H9 (cell line): ENCODE data around the gene ERC2. TPM values are rescaled to one million over a fixed set of nuclear protein-coding genes. Genes with fewer than 3 reads are reported as not detected.

Experiments
- DNase-seq: peaks from one replicate; pipeline ENCODE4 v3.0.0-alpha.2; 2017
- H2AFZ ChIP-seq: one replicate; pipeline ENCODE4 v1.6.1; 2013; ENCODE audit warnings: mild to moderate bottlenecking, low read length, control low read depth, moderate library complexity
- H2AK5ac ChIP-seq: 2 replicates; pipeline ENCODE4 v1.6.1; 2013; ENCODE audit warnings: low read length, control low read depth, mixed read lengths; ENCODE audit not compliant: insufficient read length
- H2BK120ac ChIP-seq: one replicate; pipeline ENCODE4 v1.6.1; 2013; ENCODE audit warnings: low read depth, mild to moderate bottlenecking, low read length, control low read depth, inconsistent platforms; ENCODE audit not compliant: poor library complexity, severe bottlenecking
- H2BK12ac ChIP-seq: 2 replicates; pipeline ENCODE4 v1.6.1; 2013; ENCODE audit warnings: low read length, control low read depth, mixed read lengths, low read depth; ENCODE audit not compliant: insufficient read length
- H2BK15ac ChIP-seq: 2 replicates; pipeline ENCODE4 v1.6.1; 2013; ENCODE audit warnings: low read depth, low read length, control low read depth
- H2BK20ac ChIP-seq: one replicate; pipeline ENCODE4 v1.6.1; 2013; ENCODE audit warnings: low read depth, mild to moderate bottlenecking, low read length, control low read depth, inconsistent platforms; ENCODE audit not compliant: poor library complexity, severe bottlenecking
- H2BK5ac ChIP-seq: 2 replicates; pipeline ENCODE4 v1.6.1; 2013; ENCODE audit warnings: low read length, control low read depth, mixed read lengths; ENCODE audit not compliant: insufficient read length
- H3K14ac ChIP-seq: 2 replicates; pipeline ENCODE4 v1.6.1; 2013; ENCODE audit warnings: low read length, control low read depth; ENCODE audit not compliant: insufficient read depth
- H3K18ac ChIP-seq: 2 replicates; pipeline ENCODE4 v1.6.1; 2013; ENCODE audit warnings: low read depth, mild to moderate bottlenecking, mixed read lengths, low read length, control low read depth; ENCODE audit not compliant: insufficient read length
- H3K23ac ChIP-seq: 2 replicates; pipeline ENCODE4 v1.6.1; 2013; ENCODE audit warnings: low read length, control low read depth, mixed read lengths, low read depth; ENCODE audit not compliant: insufficient read length
- H3K23me2 ChIP-seq: 2 replicates; pipeline ENCODE4 v1.6.1; 2013; ENCODE audit warnings: low read depth, mild to moderate bottlenecking, mixed read lengths, low read length, control low read depth; ENCODE audit not compliant: insufficient read length, poor library complexity, severe bottlenecking
- H3K27ac ChIP-seq: 2 replicates; pipeline ENCODE4 v1.5.1; 2013; ENCODE audit warnings: low read length, control low read depth, mixed read lengths, low read depth; ENCODE audit not compliant: insufficient read length
- H3K27me3 ChIP-seq: 2 replicates; pipeline ENCODE4 v1.6.1; 2013; ENCODE audit warnings: low read length, control low read depth, inconsistent platforms; ENCODE audit not compliant: insufficient read depth
- H3K4ac ChIP-seq: 2 replicates; pipeline ENCODE4 v1.6.1; 2013; ENCODE audit warnings: low read depth, mild to moderate bottlenecking, control low read depth, inconsistent platforms, low read length, moderate library complexity
- H3K4me1 ChIP-seq: 2 replicates; pipeline ENCODE4 v1.6.1; 2013; ENCODE audit warnings: low read length, control low read depth, inconsistent platforms; ENCODE audit not compliant: insufficient read depth
- H3K4me2 ChIP-seq: 2 replicates; pipeline ENCODE4 v1.6.1; 2013; ENCODE audit warnings: low read length, control low read depth, mixed read lengths; ENCODE audit not compliant: insufficient read length, insufficient read depth
- H3K56ac ChIP-seq: 2 replicates; pipeline ENCODE4 v1.6.1; 2013; ENCODE audit warnings: low read depth, mild to moderate bottlenecking, mixed read lengths, low read length, control low read depth; ENCODE audit not compliant: insufficient read length
- H3K79me1 ChIP-seq: 2 replicates; pipeline ENCODE4 v1.6.1; 2013; ENCODE audit warnings: low read depth, mild to moderate bottlenecking, moderate library complexity, low read length, control low read depth, inconsistent platforms; ENCODE audit not compliant: insufficient read depth, poor library complexity, severe bottlenecking
- H3K79me2 ChIP-seq: 2 replicates; pipeline ENCODE4 v1.6.1; 2013; ENCODE audit warnings: low read length, control low read depth, inconsistent platforms; ENCODE audit not compliant: insufficient read depth
- H3K9ac ChIP-seq: 2 replicates; pipeline ENCODE4 v1.6.1; 2013; ENCODE audit warnings: low read length, control low read depth, mixed read lengths; ENCODE audit not compliant: insufficient read length; ENCODE audit errors: extremely low read depth
- H3K9me3 ChIP-seq: one replicate; pipeline ENCODE4 v1.6.1; 2013; ENCODE audit warnings: low read depth, low read length, inconsistent platforms; ENCODE audit not compliant: control insufficient read depth
- H3T11ph ChIP-seq: one replicate; pipeline ENCODE4 v1.6.1; 2013; ENCODE audit warnings: mild to moderate bottlenecking, low read length, control low read depth, inconsistent platforms
- H4K20me1 ChIP-seq: one replicate; pipeline ENCODE4 v1.6.1; 2013; ENCODE audit not compliant: control insufficient read depth, insufficient read length, insufficient read depth
- H4K5ac ChIP-seq: 2 replicates; pipeline ENCODE4 v1.6.1; 2013; ENCODE audit warnings: low read depth, mild to moderate bottlenecking, mixed read lengths, low read length, control low read depth; ENCODE audit not compliant: insufficient read length
- H4K8ac ChIP-seq: replicated peaks from 2 replicates; pipeline ENCODE4 v1.6.1; 2013; ENCODE audit warnings: low read length, control low read depth, mixed read lengths, low read depth; ENCODE audit not compliant: insufficient read length
- H4K91ac ChIP-seq: 2 replicates; pipeline ENCODE4 v1.6.1; 2013; ENCODE audit warnings: low read depth, mild to moderate bottlenecking, moderate library complexity, mixed read lengths, low read length, control low read depth; ENCODE audit not compliant: insufficient read length
- H3K27ac Mint-ChIP-seq, 3 experiments: 2 replicates in 2 of 3; 3 replicates in 1 of 3; pipeline ENCODE4 v1.8.0; 2020 to 2021; ENCODE audit warnings: mixed read lengths in 3 of 3, mild to moderate bottlenecking in 1 of 3, moderate library complexity in 1 of 3
- H3K27me3 Mint-ChIP-seq: 2 replicates; pipeline ENCODE4 v1.8.0; 2021; ENCODE audit warnings: low read depth, mild to moderate bottlenecking, moderate library complexity, mixed read lengths
- H3K36me3 Mint-ChIP-seq, 3 experiments: 2 replicates in 2 of 3; 3 replicates in 1 of 3; pipeline ENCODE4 v1.8.0; 2020 to 2021; ENCODE audit warnings: low read depth in 3 of 3, mixed read lengths in 3 of 3; ENCODE audit not compliant: insufficient read depth in 1 of 3
- H3K4me1 Mint-ChIP-seq, 2 experiments: 2 replicates each; pipeline ENCODE4 v1.8.0; 2020; ENCODE audit warnings: mixed read lengths in 2 of 2
- H3K4me3 Mint-ChIP-seq, 2 experiments: 2 replicates in 1 of 2; 3 replicates in 1 of 2; pipeline ENCODE4 v1.8.0; 2020 to 2021; ENCODE audit warnings: mild to moderate bottlenecking in 2 of 2, mixed read lengths in 2 of 2, moderate library complexity in 1 of 2
- H3K9me3 Mint-ChIP-seq, 2 experiments: 2 replicates in 1 of 2; 3 replicates in 1 of 2; pipeline ENCODE4 v1.8.0; 2020; ENCODE audit warnings: mild to moderate bottlenecking in 2 of 2, mixed read lengths in 2 of 2, moderate library complexity in 1 of 2
- WGBS: extraction: QIAGEN DNeasy Blood & Tissue Kit; methylation state at CpG from one replicate; pipeline ENCODE4 v1.1.7; 2013; ENCODE audit warnings: missing lambda C conversion rate, low lambda C conversion rate, mixed read lengths; ENCODE audit not compliant: insufficient read length; ENCODE audit errors: extremely low coverage; 5-methylcytosine and 5-hydroxymethylcytosine counted together
- total RNA-seq: library from RNA; stranded (reverse); gene quantifications from 2 replicates; pipeline ENCODE4 v1.2.1, GENCODE V29; 2021
- TF ChIP-seq, protein P1 (sequence below): fragments of 200-600 bp; sonication (generic); conservative IDR thresholded peaks from 3 replicates; pipeline ENCODE4 v1.8.0; 2021; ENCODE audit warnings: antibody characterized with exemption, mild to moderate bottlenecking

Gene ERC2
- total RNA-seq, 1 experiment from 2014 or later: 15.4 TPM

DNA sequence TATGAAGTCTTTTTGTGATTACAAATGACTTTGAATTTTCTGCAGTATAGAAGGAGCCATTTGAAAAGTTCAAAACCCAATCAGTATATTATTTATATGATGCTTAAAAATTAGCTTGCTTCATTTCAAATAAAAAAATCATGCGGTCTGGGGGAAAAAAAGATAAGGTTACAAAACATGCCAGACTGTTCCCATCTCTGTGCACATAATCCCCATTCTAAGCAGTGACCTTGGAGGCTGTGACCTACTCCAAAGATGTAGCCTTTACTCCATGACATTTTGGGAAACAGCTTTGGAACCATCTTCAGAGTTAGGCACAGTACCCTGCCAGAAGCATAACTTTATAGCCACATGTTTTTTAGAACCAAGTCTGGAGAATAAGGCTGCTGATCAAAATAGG is 533.5 kb downstream of the ERC2 start:
- Histone ChIP-seq H3K9me3 (no peaks in the 10 kb centered on the region), H3K4me1 (no peaks in the 10 kb centered on the region), H4K20me1 (no peaks in the 10 kb centered on the region), H3K4me2 (no peak overlapping the region), H2AFZ (no peak overlapping the region), H3T11ph (no peak overlapping the region), H2BK15ac (no peak overlapping the region), H4K91ac (no peak overlapping the region), H3K56ac (no peak overlapping the region), H3K23ac (no peak overlapping the region), H2BK5ac (no peak overlapping the region), H2BK120ac (no peak overlapping the region), H3K14ac (no peak overlapping the region), H3K27me3 (no peaks in the 10 kb centered on the region), H3K79me1 (no peaks in the 10 kb centered on the region), H3K4ac (no peak overlapping the region), H3K18ac (no peak overlapping the region), H3K27ac (no peak overlapping the region), H3K9ac (no peak overlapping the region), H4K8ac (no peak overlapping the region), H2BK20ac (no peak overlapping the region), H2AK5ac (no peak overlapping the region), H4K5ac (no peak overlapping the region), H2BK12ac (no peak overlapping the region), H3K79me2 (no peaks in the 10 kb centered on the region), H3K23me2 (no peaks in the 10 kb centered on the region)
- H3K4me1 Mint-ChIP-seq: peaks cover 3 to 8% of the 10 kb centered on the region in 2 experiments
- H3K27ac Mint-ChIP-seq: no peak overlapping the region
- H3K9me3 Mint-ChIP-seq: peaks cover 0 to 2% of the 10 kb centered on the region in 2 experiments; a peak in 1 of 5 replicates
- H3K36me3 Mint-ChIP-seq: peaks cover 0 to 2% (median 0%) of the 10 kb centered on the region in 3 experiments; a peak in 1 of 7 replicates
- no peak for DNase-seq
- WGBS: no CpG with 5 or more reads among the region's 1 CpG
- H3K4me3 Mint-ChIP-seq: no peak overlapping the region
- no peaks in the 10 kb centered on the region for H3K27me3 Mint-ChIP-seq
- TF ChIP-seq, protein P1, sequence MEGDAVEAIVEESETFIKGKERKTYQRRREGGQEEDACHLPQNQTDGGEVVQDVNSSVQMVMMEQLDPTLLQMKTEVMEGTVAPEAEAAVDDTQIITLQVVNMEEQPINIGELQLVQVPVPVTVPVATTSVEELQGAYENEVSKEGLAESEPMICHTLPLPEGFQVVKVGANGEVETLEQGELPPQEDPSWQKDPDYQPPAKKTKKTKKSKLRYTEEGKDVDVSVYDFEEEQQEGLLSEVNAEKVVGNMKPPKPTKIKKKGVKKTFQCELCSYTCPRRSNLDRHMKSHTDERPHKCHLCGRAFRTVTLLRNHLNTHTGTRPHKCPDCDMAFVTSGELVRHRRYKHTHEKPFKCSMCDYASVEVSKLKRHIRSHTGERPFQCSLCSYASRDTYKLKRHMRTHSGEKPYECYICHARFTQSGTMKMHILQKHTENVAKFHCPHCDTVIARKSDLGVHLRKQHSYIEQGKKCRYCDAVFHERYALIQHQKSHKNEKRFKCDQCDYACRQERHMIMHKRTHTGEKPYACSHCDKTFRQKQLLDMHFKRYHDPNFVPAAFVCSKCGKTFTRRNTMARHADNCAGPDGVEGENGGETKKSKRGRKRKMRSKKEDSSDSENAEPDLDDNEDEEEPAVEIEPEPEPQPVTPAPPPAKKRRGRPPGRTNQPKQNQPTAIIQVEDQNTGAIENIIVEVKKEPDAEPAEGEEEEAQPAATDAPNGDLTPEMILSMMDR: no peak
